Measurements from ENCODE around the gene CANT1. TPM values are rescaled to one million over a fixed set of nuclear protein-coding genes. Genes with fewer than 3 reads are reported as not detected.

Gene CANT1
- total RNA-seq, 2 donors from 2014 or later, result 20.9 to 40.1 TPM

- peaks cover 0 to 12% of the 10 kb centered on the region in 2 donors for H3K4me1 ChIP-seq
- no peaks in the 10 kb centered on the region for H3K9me3 ChIP-seq
- H3K36me3 ChIP-seq, result no peaks in the 10 kb centered on the region
- TF ChIP-seq CTCF (IDR thresholded peaks at IDR 0.05), result no peak
- no peaks in the 10 kb centered on the region for H3K27me3 ChIP-seq
- no peak overlapping the region for H3K27ac ChIP-seq
- no peak for DNase-seq (ENCODE audit: low spot score)
- no peak overlapping the region for H3K4me3 ChIP-seq
These were observed 50.9 kb downstream of the CANT1 start for GRCh38 chr17:78958641-78959127.

GRCh38 chr17:78957128-78957527 lies 52.4 kb downstream of the CANT1 start:
- no peak overlapping the region for H3K4me3 ChIP-seq
- H3K27ac ChIP-seq, result no peak overlapping the region
- no peaks in the 10 kb centered on the region for H3K9me3 ChIP-seq
- no peaks in the 10 kb centered on the region for H3K27me3 ChIP-seq
- H3K36me3 ChIP-seq, result no peaks in the 10 kb centered on the region
- no peak for TF ChIP-seq CTCF (IDR thresholded peaks at IDR 0.05)
- DNase-seq (ENCODE audit: low spot score), result no peak
- peaks cover 0 to 17% of the 10 kb centered on the region in 2 donors for H3K4me1 ChIP-seq

GRCh38 chr17:78956254-78956653 lies 53.3 kb downstream of the CANT1 start:
- Histone ChIP-seq H3K4me1 (peaks cover 0 to 17% of the 10 kb centered on the region in 2 donors), H3K4me3 (no peak overlapping the region), H3K27ac (no peak overlapping the region), H3K36me3 (no peaks in the 10 kb centered on the region), H3K27me3 (no peaks in the 10 kb centered on the region), H3K9me3 (peaks cover 0 to 1% of the 10 kb centered on the region in 2 donors)
- TF ChIP-seq CTCF (IDR thresholded peaks at IDR 0.05), result no peak
- DNase-seq (ENCODE audit: low spot score), result no peak

GRCh38 chr17:78954684-78955083 lies 54.9 kb downstream of the CANT1 start:
- DNase-seq (ENCODE audit: low spot score), result no peak
- Histone ChIP-seq H3K4me1 (peaks cover 0 to 10% of the 10 kb centered on the region in 2 donors), H3K27ac (no peak overlapping the region)

GRCh38 chr17:78953356-78954350 lies 55.9 kb downstream of the CANT1 start:
- TF ChIP-seq CTCF (IDR thresholded peaks at IDR 0.05), result no peak
- no peak for DNase-seq (ENCODE audit: low spot score)

More at GRCh38 chr17:78954684-78955083, 54.9 kb downstream of the CANT1 start:
- no peak for TF ChIP-seq CTCF (IDR thresholded peaks at IDR 0.05)
- Histone ChIP-seq H3K4me3 (no peak overlapping the region), H3K36me3 (no peaks in the 10 kb centered on the region), H3K27me3 (no peaks in the 10 kb centered on the region), H3K9me3 (peaks cover 0 to 17% of the 10 kb centered on the region in 2 donors)

More at GRCh38 chr17:78953356-78954350, 55.9 kb downstream of the CANT1 start:
- no peaks in the 10 kb centered on the region for H3K27me3 ChIP-seq
- peaks cover 0 to 17% of the 10 kb centered on the region in 2 donors for H3K9me3 ChIP-seq
- H3K36me3 ChIP-seq, result no peaks in the 10 kb centered on the region
- H3K4me1 ChIP-seq, result peaks cover 0 to 10% of the 10 kb centered on the region in 2 donors
- no peak overlapping the region for H3K27ac ChIP-seq
- no peak overlapping the region for H3K4me3 ChIP-seq

All from right atrium auricular region (tissue), 2 donors.